Activated CD8-positive, alpha-beta T cell treated with anti-CD3 and anti-CD28 coated beads for 36 hours (primary cell): ENCODE measurements around the gene LITAFD. TPM values are rescaled to one million over a fixed set of nuclear protein-coding genes. Genes with fewer than 3 reads are reported as not detected.

Source experiments
- ATAC-seq: fragments of 200-7000 bp; cut with Tn5 transposase; one replicate; pipeline ENCODE4 v1.10.0; 2021; ENCODE audit warnings: mild to moderate bottlenecking, moderate library complexity
- CTCF ChIA-PET: fragments of 350-600 bp; sonication (Branson Sonifier 250); formaldehyde crosslinking; loops from one replicate; lab custom pipeline; 2021; ENCODE audit warnings: antibody characterized with exemption; lab: Charles Lee
- POLR2A ChIA-PET: fragments of 350-600 bp; sonication (Branson Sonifier 250); formaldehyde crosslinking; loops from one replicate; lab custom pipeline; 2021; ENCODE audit warnings: antibody characterized with exemption; lab: Charles Lee
- DNase-seq: peaks from one replicate; pipeline ENCODE4 v3.0.0-alpha.2; 2020
- H3K27ac Mint-ChIP-seq: one replicate; pipeline ENCODE4 v1.8.0; 2021; ENCODE audit warnings: mild to moderate bottlenecking, mixed read lengths
- H3K27me3 Mint-ChIP-seq: one replicate; pipeline ENCODE4 v1.8.0; 2021; ENCODE audit warnings: mixed read lengths
- H3K36me3 Mint-ChIP-seq: one replicate; pipeline ENCODE4 v1.8.0; 2021; ENCODE audit warnings: low read depth, mixed read lengths
- H3K4me1 Mint-ChIP-seq: one replicate; pipeline ENCODE4 v1.8.0; 2021; ENCODE audit warnings: low read depth, mixed read lengths
- H3K4me3 Mint-ChIP-seq: one replicate; pipeline ENCODE4 v1.8.0; 2021; ENCODE audit warnings: mild to moderate bottlenecking, moderate library complexity, mixed read lengths
- H3K9me3 Mint-ChIP-seq: one replicate; pipeline ENCODE4 v1.8.0; 2021; ENCODE audit warnings: mixed read lengths
- CTCF ChIP-seq: fragments of 200-600 bp; IDR thresholded peaks from one replicate; pipeline ENCODE4 v1.8.0; 2022; ENCODE audit warnings: antibody characterized with exemption, mild to moderate bottlenecking
- intact Hi-C: fragments of 100-400 bp; cut with micrococcal nuclease; formaldehyde crosslinking; loops from one replicate; pipeline ENCODE4 v1.10.0; 2022
- total RNA-seq, 2 experiments: library from RNA; stranded (reverse); gene quantifications; one replicate each; pipeline ENCODE4 v1.2.3, GENCODE V29; 2021

LITAFD gene
- total RNA-seq, 2 experiments from 2014 or later: not detected

GRCh38 chr16:8855972-8856371 lies 26.2 kb upstream of the LITAFD start:
- ChIA-PET CTCF (interaction anchor here (1.2 to 2.2 kb wide), 4 partner anchors 13 to 41 kb away, joined by 3 to 13 read pairs (median 5); partner anchors contain the start of gene CARHSP1), POLR2A (interaction anchor here (9.0 kb wide), 1 partner anchor 10 kb away, joined by 99 read pairs; the partner anchor contains the start of gene CARHSP1)
- peaks cover 31% of the 10 kb centered on the region for H3K4me1 Mint-ChIP-seq
- DNase-seq (peak; percentile 3), ATAC-seq (no peak)
- no peaks in the 10 kb centered on the region for H3K9me3 Mint-ChIP-seq
- H3K27me3 Mint-ChIP-seq: no peaks in the 10 kb centered on the region
- peak overlapping the region; percentile 75 for H3K27ac Mint-ChIP-seq
- no peak for TF ChIP-seq CTCF
- peaks cover 49% of the 10 kb centered on the region for H3K36me3 Mint-ChIP-seq
- H3K4me3 Mint-ChIP-seq: no peak overlapping the region
- intact Hi-C loops: no loop called here

- intact Hi-C loops: no loop called here
- ATAC-seq (no peak), DNase-seq (peak; percentile 1)
- Mint-ChIP-seq H3K36me3 (peaks cover 38% of the 10 kb centered on the region), H3K4me1 (peaks cover 28% of the 10 kb centered on the region), H3K27ac (peak overlapping the region; percentile 7), H3K4me3 (no peak overlapping the region), H3K9me3 (no peaks in the 10 kb centered on the region), H3K27me3 (no peaks in the 10 kb centered on the region)
- POLR2A ChIA-PET: interaction anchor here (1.3 to 2.6 kb wide), 2 partner anchors 9 to 21 kb away, joined by 3 to 15 read pairs; partner anchors contain the start of gene CARHSP1
- CTCF ChIA-PET: no interaction called here
- no peak for TF ChIP-seq CTCF
These were observed 22.9 kb upstream of the LITAFD start for GRCh38 chr16:8858994-8859912.

GRCh38 chr16:8859913-8860881 lies 22.0 kb upstream of the LITAFD start:
- ATAC-seq (no peak), DNase-seq (no peak)
- TF ChIP-seq CTCF: no peak
- Mint-ChIP-seq H3K4me3 (no peak overlapping the region), H3K36me3 (peaks cover 33% of the 10 kb centered on the region), H3K9me3 (no peaks in the 10 kb centered on the region), H3K27ac (peak overlapping the region; percentile 63), H3K27me3 (no peaks in the 10 kb centered on the region), H3K4me1 (peaks cover 28% of the 10 kb centered on the region)
- intact Hi-C loops: no loop called here
- ChIA-PET CTCF (interaction anchor here (0.7 kb wide), 1 partner anchor 19 kb away, joined by 3 read pairs; no protein-coding TSS in a partner anchor), POLR2A (interaction anchor here (0.8 to 2.6 kb wide), 4 partner anchors 8 to 20 kb away, joined by 3 to 15 read pairs (median 4); partner anchors contain the start of gene CARHSP1)

- Mint-ChIP-seq H3K4me3 (no peak overlapping the region), H3K4me1 (peaks cover 26% of the 10 kb centered on the region), H3K9me3 (no peaks in the 10 kb centered on the region), H3K27me3 (no peaks in the 10 kb centered on the region), H3K27ac (no peak overlapping the region), H3K36me3 (peaks cover 24% of the 10 kb centered on the region)
- DNase-seq (no peak), ATAC-seq (no peak)
- ChIA-PET CTCF (no interaction called here), POLR2A (interaction anchor here (0.6 to 9.2 kb wide), 4 partner anchors 9 to 155 kb away, joined by 3 to 99 read pairs (median 4); no protein-coding TSS in a partner anchor)
- intact Hi-C loops: no loop called here
- TF ChIP-seq CTCF: no peak
These were observed 20.4 kb upstream of the LITAFD start for GRCh38 chr16:8861563-8862308.
